Epidermal melanocyte (primary cell): ENCODE data around the gene TCN1.
"Not testable (repeated sequence)": the region's sequence is repeated elsewhere in the genome, so short reads cannot be mapped to it uniquely, and the experiment has no call there.

Experiments
- DNase-seq: peaks from one replicate; pipeline ENCODE4 v3.0.0; 2011; ENCODE audit warnings: low spot score; ENCODE audit not compliant: insufficient read length

Gene TCN1

DNA sequence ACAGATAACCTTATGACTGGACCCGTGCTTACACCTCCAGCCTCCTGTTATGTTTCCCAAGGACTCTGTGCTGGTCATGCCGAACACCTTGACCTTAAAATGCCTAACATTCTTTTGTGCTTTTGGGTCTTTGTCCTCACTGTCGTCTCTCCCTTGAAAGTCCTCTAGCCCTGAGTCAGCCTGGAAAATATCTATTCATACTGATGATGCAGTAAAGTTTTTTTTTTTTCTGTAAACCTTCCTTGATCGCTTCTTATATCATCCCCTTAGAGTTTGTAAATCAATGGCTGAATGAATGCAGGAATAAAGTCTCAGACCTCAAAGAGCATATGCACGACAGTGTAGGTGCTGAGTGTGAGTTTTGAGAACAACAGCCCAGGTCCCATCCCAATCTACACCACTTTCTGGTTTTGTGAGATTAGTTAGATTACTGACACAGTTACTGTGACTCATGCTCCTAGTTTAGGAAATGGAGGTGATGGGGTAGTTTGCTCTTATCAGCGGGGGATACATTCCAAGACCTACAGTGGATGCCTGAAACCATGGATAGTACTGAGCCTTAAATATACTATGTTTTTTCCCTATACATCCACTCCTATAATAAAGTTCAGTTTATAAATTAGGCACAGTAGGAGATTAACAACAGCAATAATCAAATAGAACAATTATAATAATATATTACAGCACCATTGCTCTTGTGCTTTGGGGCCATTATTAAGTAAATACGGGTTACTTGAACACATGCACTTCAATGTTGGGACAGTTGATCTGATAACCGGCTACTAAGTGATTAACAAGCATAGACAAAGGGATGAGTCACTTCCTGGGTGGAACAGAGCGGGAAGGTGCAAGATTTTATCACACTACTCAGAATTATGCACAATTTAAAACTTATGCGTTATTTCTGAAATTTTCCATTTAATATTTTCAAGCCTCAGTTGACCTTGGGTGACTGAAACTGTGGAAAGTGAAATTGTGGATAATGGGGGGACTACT is 8.6 kb downstream of the TCN1 start:
- DNase-seq = no peak

GRCh38 chr11:59854871-59855270 is 11.4 kb downstream of the TCN1 start:
- DNase-seq = no peak

GRCh38 chr11:59851416-59851815 is 14.9 kb downstream of the TCN1 start:
- not testable (repeated sequence) for DNase-seq

DNA sequence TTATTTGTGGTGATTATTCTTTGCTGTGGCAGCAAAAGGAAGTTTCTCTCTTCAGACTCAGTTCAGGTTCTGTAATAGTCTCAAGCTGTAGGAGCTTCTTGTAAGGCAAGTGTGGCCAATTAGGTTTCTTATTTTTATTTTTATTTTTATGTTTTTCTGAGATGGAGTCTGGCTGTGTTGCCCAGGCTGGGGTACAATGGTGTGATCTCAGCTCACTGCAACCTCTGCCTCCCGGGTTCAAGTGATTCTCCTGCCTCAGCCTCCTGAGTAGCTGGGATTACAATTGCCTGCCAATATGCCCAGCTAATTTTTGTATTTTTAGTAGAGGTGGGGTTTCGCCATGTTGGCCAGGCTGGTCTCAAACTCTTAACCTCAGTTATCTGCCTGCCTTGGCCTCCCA is 16.7 kb downstream of the TCN1 start:
- DNase-seq = not testable (repeated sequence)

GRCh38 chr11:59849129-59849528 is 17.2 kb downstream of the TCN1 start:
- DNase-seq = no peak

DNA sequence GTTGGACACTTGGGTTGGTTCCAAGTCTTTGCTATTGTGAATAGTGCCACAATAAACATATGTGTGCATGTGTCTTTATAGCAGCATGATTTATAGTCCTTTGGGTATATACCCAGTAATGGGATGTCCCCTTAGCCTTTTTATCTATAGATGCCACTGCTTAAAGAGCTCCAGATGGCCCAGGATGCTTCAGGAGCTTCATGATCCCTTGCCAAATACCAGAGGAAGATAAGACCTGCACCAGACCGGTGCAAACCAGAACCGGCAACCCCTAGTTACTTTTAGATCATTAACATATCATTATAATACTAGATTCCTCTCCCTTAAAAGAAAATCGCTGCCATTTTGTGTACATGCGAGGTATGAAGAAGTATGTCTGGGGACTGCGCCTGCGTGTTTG is 17.8 kb downstream of the TCN1 start:
- not testable (repeated sequence) for DNase-seq

DNA sequence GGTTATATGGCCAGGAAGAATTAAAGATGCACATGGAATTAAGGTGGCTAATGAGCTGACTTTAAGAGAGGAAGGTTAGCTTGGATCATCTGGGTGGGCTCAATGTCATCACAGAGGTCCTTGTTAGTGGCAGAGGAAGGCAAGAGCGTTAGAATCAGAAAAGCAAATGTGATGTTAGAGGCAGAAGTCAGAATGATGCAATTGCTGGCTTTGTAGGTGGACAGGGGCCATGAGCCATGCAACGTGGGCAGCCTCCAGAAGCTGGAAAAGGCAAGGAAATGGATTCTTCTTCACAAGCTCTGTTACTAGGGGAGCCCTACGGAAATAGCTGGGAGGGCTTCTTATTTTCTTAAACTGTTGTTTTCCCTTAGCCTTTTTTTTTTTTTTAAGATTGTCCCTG is 18.7 kb downstream of the TCN1 start:
- no peak for DNase-seq

DNA sequence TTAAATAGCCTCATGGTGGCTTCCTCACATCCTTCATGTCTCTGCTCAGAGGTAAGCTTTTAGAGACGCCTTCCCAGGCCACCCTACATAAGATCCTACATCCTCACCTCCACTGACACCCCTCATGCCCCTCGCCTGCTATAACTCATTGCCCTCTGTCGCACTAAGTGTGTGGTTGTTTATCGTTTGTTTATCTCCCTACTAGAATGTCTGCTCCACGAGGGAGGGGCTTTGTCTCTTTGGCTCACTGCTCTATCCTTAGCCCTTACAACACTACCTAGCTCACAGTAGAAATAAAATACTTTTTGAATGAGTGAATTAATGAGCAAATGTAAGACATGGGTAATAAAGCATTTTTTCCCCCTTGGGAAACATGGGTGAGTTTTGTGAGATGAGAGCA is 19.7 kb downstream of the TCN1 start:
- no peak for DNase-seq

GRCh38 chr11:59845399-59845798 is 20.9 kb downstream of the TCN1 start, which contains the start of gene CBLIF:
Gene CBLIF, minus strand, starts transcription at chr11:59845499. Its CDS starts 46 bp downstream, at chr11:59845453.
- DNase-seq = no peak

- DNase-seq = no peak
Measured at GRCh38 chr11:59842316-59842715, 24.0 kb downstream of the TCN1 start.

- no peak for DNase-seq
Measured at GRCh38 chr11:59841514-59841913, 24.8 kb downstream of the TCN1 start.

- no peak for DNase-seq
Measured at GRCh38 chr11:59839615-59840014, 26.7 kb downstream of the TCN1 start.

DNA sequence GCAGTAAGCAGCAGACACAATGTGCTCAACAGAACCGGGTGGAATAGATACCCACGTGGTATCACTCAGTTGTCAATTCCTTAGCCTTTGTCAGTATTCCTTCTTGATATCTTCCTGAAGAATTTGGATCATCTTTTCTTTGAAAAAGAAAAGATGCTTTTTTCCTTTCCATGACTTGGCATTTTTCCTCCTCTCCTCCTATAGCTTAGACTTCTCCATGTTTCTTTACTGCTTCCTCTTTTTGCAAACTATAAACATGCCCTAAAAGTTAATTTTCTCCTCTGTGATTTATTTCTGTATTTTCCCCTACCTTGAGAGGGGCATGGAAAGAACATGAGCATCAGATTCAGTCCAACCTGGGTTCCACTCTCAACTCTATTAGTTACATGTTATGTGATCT is 32.7 kb downstream of the TCN1 start:
- DNase-seq = no peak

GRCh38 chr11:59829358-59829757 is 36.9 kb downstream of the TCN1 start:
- no peak for DNase-seq

DNA sequence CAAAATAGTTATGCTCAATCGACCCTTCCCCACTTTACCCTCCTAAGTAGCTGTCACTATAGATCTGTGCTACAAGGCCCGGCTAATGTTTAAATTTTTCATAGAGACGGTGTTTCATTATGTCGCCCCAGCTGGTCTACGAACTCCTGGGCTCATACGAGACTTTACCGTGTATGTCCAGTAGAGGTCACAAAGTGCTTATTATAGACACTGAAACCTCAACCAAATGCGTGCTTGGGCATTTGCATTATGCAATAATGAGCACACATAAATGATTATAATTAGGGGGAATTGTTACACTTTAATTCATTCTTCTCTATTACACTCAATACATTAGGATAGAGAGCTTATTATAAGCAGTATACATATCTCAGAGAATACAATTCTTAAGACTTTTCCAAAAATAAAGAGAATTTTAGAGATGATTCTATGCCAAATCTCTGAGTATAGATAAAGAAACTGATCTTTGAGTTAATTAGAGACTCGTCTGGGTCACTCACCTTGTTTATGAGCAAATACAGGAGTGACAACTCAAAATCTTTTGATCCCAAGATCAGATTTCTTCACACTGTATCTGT is 43.2 kb downstream of the TCN1 start:
- DNase-seq = no peak

- no peak for DNase-seq
Measured at GRCh38 chr11:59818572-59818971, 47.7 kb downstream of the TCN1 start.

DNA sequence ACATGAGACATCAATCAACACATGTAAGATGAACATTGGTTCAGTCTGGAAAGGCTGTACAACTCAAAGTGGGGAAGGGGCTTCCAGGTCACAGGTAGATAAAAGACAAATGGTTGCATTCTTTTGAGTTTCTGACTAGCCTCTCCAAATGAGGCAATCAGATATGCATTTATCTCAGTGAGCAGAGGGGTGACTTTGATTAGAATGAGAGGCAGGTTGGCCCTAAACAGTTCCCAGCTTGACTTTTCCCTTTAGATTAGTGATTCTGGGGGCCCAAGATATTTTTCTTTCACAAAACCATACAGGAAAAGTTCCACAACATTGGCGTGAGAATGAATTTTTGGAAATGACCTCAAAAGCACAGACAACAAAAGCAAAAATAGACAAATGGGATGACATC is 49.9 kb downstream of the TCN1 start:
- not testable (repeated sequence) for DNase-seq

DNA sequence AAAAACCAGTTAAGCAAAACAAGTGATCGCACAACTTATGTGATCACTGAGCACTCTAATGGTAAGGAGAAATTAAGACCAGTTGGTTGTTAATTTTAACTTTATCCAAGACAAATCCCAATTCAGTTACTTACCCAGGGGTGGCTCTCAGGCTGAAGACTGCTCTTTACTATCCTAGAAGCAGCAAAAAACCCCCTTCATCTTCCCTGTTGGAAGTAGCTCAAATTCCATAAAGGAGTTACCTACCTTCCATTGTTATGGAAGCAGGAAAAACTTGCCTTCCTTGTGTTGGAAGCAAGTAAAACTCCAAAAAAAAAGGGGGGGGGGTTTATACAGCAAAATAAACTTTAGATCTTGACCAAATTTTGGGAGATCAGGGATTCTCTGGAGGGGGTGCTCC is 50.5 kb downstream of the TCN1 start:
- DNase-seq = no peak

DNA sequence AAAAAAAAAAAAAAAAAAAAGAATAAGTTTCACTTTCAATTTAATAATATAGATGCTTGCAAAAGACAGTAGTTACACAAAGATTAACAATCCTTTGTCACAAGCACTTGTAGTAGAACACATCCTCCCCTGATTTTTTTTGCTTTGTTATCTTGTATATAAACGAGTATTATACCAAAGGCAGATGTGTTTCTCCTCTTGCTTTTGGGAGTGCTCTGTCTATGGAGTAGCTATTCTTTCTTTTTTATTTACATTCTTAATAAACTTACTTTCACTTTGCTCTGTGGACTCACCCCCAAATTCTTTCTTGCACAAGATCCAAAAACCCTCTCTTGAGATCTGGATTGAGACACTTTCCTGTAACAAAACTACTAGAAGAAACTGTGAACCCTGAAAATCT is 52.3 kb downstream of the TCN1 start:
- DNase-seq = no peak

DNA sequence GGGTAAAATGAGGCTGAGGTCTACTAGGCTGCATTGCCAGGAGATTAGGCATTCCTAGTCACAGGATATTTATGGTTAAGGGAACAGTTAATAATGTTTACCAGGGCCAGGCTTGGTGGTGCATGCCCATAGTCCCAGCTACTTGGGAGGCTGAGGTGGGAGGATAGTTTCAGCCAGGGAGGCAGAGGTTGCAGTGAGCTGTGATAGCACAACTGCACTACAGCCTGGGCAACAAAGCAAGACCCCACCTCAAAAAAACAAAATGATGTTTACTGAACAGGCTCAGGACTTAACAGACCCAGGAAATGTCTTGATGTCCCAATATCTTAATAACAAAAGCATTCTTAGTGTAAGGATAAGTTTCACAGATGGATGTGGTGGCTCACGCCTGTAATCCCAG is 52.9 kb downstream of the TCN1 start:
- no peak for DNase-seq

DNA sequence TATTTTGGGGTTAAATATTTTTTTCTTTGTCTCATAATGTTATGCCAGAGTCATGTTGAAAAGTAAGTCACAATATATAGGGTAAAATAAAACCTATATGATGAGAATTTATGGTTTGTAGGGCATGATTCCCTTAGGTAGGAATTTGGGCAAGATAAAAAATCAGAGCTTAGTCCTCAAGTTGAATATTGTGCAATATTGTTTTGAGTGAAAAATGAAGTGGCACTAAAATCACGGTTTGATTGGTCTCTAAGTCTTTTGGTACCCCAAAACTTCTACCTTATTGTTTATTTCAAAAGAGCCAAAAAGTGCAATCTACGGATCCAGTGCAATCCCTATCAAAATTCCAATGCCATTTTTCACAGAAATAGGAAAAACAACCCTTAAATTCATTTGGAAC is 54.1 kb downstream of the TCN1 start:
- no peak for DNase-seq

- DNase-seq = no peak
Measured at GRCh38 chr11:59810911-59811259, 55.4 kb downstream of the TCN1 start.
